HCT116 (cell line): ENCODE data around the gene YOD1. TPM values are rescaled to one million over a fixed set of nuclear protein-coding genes. Genes with fewer than 3 reads are reported as not detected.

ENCODE experiments used
- ATAC-seq: fragments of 200-7000 bp; cut with Tn5 transposase; 2 replicates; pipeline ENCODE4 v1.9.1; 2020; ENCODE audit warnings: mild to moderate bottlenecking, moderate library complexity
- BruUV-seq: library from RNA; stranded (reverse); fragments of 400-500 nt; replicated peaks from 2 replicates; lab custom pipeline; 2021; lab: Mats Ljungman, UMichigan
- CTCF ChIA-PET: fragments of 300-600 bp; sonication (Branson Sonifier 250); formaldehyde crosslinking; loops from one replicate; lab custom pipeline; 2021; ENCODE audit warnings: antibody characterized with exemption; lab: Charles Lee
- POLR2A ChIA-PET: fragments of 300-600, 350-600 bp; sonication (Branson Sonifier 250); formaldehyde crosslinking; loops from one replicate; lab custom pipeline; 2021; ENCODE audit warnings: antibody characterized with exemption; lab: Charles Lee
- RAD21 ChIA-PET, 2 experiments: fragments of 300-600 bp; sonication (Branson Sonifier 250); formaldehyde crosslinking; loops; one replicate each; lab custom pipeline; 2023; ENCODE audit warnings: low total read pairs in 2 of 2; ENCODE audit not compliant: uncharacterized antibody in 2 of 2, unreplicated experiment in 2 of 2, low non-redundant PET in 1 of 2; lab: Charles Lee
- DNase-seq: peaks from one replicate; pipeline ENCODE4 v3.0.0-alpha.2; 2010; ENCODE audit warnings: low read depth, low spot score
- H2AFZ ChIP-seq: fragments of 200-600 bp; shearing (Covaris generic), sonication (generic); 2 replicates; pipeline ENCODE4 v1.6.1; 2017; ENCODE audit warnings: low read depth, mixed run types, mixed read lengths, antibody characterized with exemption, low read length; ENCODE audit not compliant: poor library complexity, severe bottlenecking
- H3K27ac ChIP-seq: 2 replicates; pipeline ENCODE4 v1.5.1; 2012; ENCODE audit warnings: low read depth, low read length
- H3K27me3 ChIP-seq: fragments of 200-600 bp; sonication (generic); 2 replicates; pipeline ENCODE4 v1.6.1; 2016; ENCODE audit warnings: mixed run types, low read length, mixed read lengths; ENCODE audit not compliant: insufficient read depth
- H3K36me3 ChIP-seq, 2 experiments: fragments of 200-500 bp in 1 of 2; fragments of 200-600 bp in 1 of 2; sonication (Bioruptor generic) in 1 of 2; sonication (generic) in 1 of 2; 2 replicates each; pipeline versions ENCODE4 v1.5.1 to v1.6.1; 2014 to 2016; ENCODE audit warnings: low read length in 2 of 2, inconsistent platforms in 1 of 2, mixed read lengths in 1 of 2, mixed run types in 1 of 2; ENCODE audit not compliant: insufficient read depth in 2 of 2, control insufficient read depth in 1 of 2
- H3K4me1 ChIP-seq, 2 experiments: fragments of 200-600 bp in 1 of 2; sonication (generic) in 1 of 2; 2 replicates each; pipeline versions ENCODE4 v1.5.1 to v1.6.1; 2012 to 2017; ENCODE audit warnings: low read length in 2 of 2, inconsistent platforms in 1 of 2, mild to moderate bottlenecking in 1 of 2, mixed read lengths in 1 of 2, mixed run types in 1 of 2, moderate library complexity in 1 of 2; ENCODE audit not compliant: insufficient read depth in 2 of 2, control insufficient read depth in 1 of 2
- H3K4me2 ChIP-seq: fragments of 200-600 bp; sonication (generic); 2 replicates; pipeline ENCODE4 v1.6.1; 2017; ENCODE audit warnings: mixed run types, low read length, mixed read lengths
- H3K4me3 ChIP-seq, 2 experiments: fragments of 200-600 bp in 1 of 2; sonication (generic) in 1 of 2; replicated peaks in 1 of 2; 2 replicates each; pipeline ENCODE4 v1.5.1; 2011 to 2016; ENCODE audit warnings: low read length in 2 of 2, control low read depth in 1 of 2, low read depth in 1 of 2, mild to moderate bottlenecking in 1 of 2, mixed read lengths in 1 of 2, mixed run types in 1 of 2
- H3K79me2 ChIP-seq: fragments of 200-600 bp; sonication (generic); 2 replicates; pipeline ENCODE4 v1.6.1; 2017; ENCODE audit warnings: mild to moderate bottlenecking, mixed run types, low read length, moderate library complexity, mixed read lengths; ENCODE audit not compliant: insufficient read depth
- H3K9ac ChIP-seq: fragments of 200-600 bp; sonication (generic); 2 replicates; pipeline ENCODE4 v1.6.1; 2016; ENCODE audit warnings: low read length, mixed read lengths
- H3K9me2 ChIP-seq: fragments of 200-600 bp; sonication (generic), shearing (Covaris generic); 2 replicates; pipeline ENCODE4 v1.6.1; 2017; ENCODE audit warnings: mixed run types, mild to moderate bottlenecking, moderate library complexity; ENCODE audit not compliant: insufficient read depth
- H3K9me3 ChIP-seq, 2 experiments: fragments of 200-500 bp in 1 of 2; fragments of 200-600 bp in 1 of 2; sonication (Bioruptor generic) in 1 of 2; sonication (generic) in 1 of 2; 2 replicates each; pipeline ENCODE4 v1.6.1; 2014 to 2017; ENCODE audit warnings: low read length in 2 of 2, mixed read lengths in 2 of 2, inconsistent platforms in 1 of 2, low read depth in 1 of 2, mild to moderate bottlenecking in 1 of 2, mixed run types in 1 of 2, moderate library complexity in 1 of 2; ENCODE audit not compliant: control insufficient read depth in 1 of 2, insufficient read depth in 1 of 2
- H4K20me1 ChIP-seq: fragments of 200-600 bp; sonication (generic), shearing (Covaris generic); 2 replicates; pipeline ENCODE4 v1.6.1; 2017; ENCODE audit warnings: mixed run types, mild to moderate bottlenecking, moderate library complexity; ENCODE audit not compliant: insufficient read depth
- ATF3 ChIP-seq: IDR thresholded peaks from 2 replicates; pipeline ENCODE4 v1.6.1; 2012
- CEBPB ChIP-seq: IDR thresholded peaks from 2 replicates; pipeline ENCODE4 v1.6.1; 2012; ENCODE audit warnings: low read depth
- CTCF ChIP-seq, 3 experiments: fragments of 200-600 bp in 1 of 3; sonication (generic) in 1 of 3; IDR thresholded peaks in 2 of 3; conservative IDR thresholded peaks in 1 of 3; 2 replicates each; pipeline ENCODE4 v1.5.1; 2012 to 2017; ENCODE audit warnings: low read depth in 2 of 3, low read length in 2 of 3, antibody characterized with exemption in 1 of 3, borderline replicate concordance in 1 of 3, control low read depth in 1 of 3, mild to moderate bottlenecking in 1 of 3, mixed read lengths in 1 of 3, mixed run types in 1 of 3, moderate library complexity in 1 of 3; ENCODE audit not compliant: insufficient read depth in 1 of 3
- EGR1 ChIP-seq: IDR thresholded peaks from 2 replicates; pipeline ENCODE4 v1.6.1; 2012; ENCODE audit warnings: low read depth
- ELF1 ChIP-seq: IDR thresholded peaks from 2 replicates; pipeline ENCODE4 v1.6.1; 2012; ENCODE audit warnings: low read depth, borderline replicate concordance
- EZH2 ChIP-seq: fragments of 200-600 bp; sonication (generic); IDR thresholded peaks from 2 replicates; pipeline ENCODE4 v1.6.1; 2017; ENCODE audit warnings: antibody characterized with exemption, mixed run types
- EZH2phosphoT487 ChIP-seq: fragments of 200-600 bp; IDR thresholded peaks from 2 replicates; pipeline ENCODE4 v1.6.1; 2018; ENCODE audit warnings: antibody characterized with exemption, borderline replicate concordance
- FOSL1 ChIP-seq: IDR thresholded peaks from 2 replicates; pipeline ENCODE4 v1.6.1; 2012; ENCODE audit warnings: low read depth
- JUND ChIP-seq: IDR thresholded peaks from 2 replicates; pipeline ENCODE4 v1.6.1; 2012
- MAX ChIP-seq: IDR thresholded peaks from 2 replicates; pipeline ENCODE4 v1.6.1; 2012
- POLR2A ChIP-seq: IDR thresholded peaks from 2 replicates; pipeline ENCODE4 v1.7.0; 2011; ENCODE audit warnings: borderline replicate concordance; ENCODE audit not compliant: insufficient read depth, insufficient read length; ENCODE audit errors: extremely low read depth
- POLR2AphosphoS5 ChIP-seq: IDR thresholded peaks from 2 replicates; pipeline ENCODE4 v1.6.1; 2011; ENCODE audit warnings: mild to moderate bottlenecking, low read depth, low read length, moderate library complexity
- REST ChIP-seq: IDR thresholded peaks from 2 replicates; pipeline ENCODE4 v1.6.1; 2012; ENCODE audit warnings: low read depth
- SIN3A ChIP-seq: IDR thresholded peaks from 2 replicates; pipeline ENCODE4 v1.6.1; 2012; ENCODE audit warnings: low read depth
- SP1 ChIP-seq: IDR thresholded peaks from 2 replicates; pipeline ENCODE4 v1.6.1; 2012; ENCODE audit warnings: low read depth
- SRF ChIP-seq: IDR thresholded peaks from 2 replicates; pipeline ENCODE4 v1.6.1; 2012; ENCODE audit warnings: low read depth
- TCF7L2 ChIP-seq: IDR thresholded peaks from 2 replicates; pipeline ENCODE4 v1.7.0; 2011; ENCODE audit warnings: borderline replicate concordance, inconsistent platforms; ENCODE audit not compliant: insufficient read depth, insufficient read length; ENCODE audit errors: extremely low read depth
- YY1 ChIP-seq: IDR thresholded peaks from 2 replicates; pipeline ENCODE4 v1.6.1; 2011; ENCODE audit warnings: low read length, low read depth, moderate library complexity, mild to moderate bottlenecking; ENCODE audit not compliant: insufficient replicate concordance; ENCODE audit errors: extremely low read depth
- ZFX ChIP-seq: fragments of 450-650 bp; IDR thresholded peaks from 2 replicates; pipeline ENCODE4 v1.6.1; 2017
- ZNF274 ChIP-seq: fragments of 200-500 bp; sonication (Bioruptor generic); IDR thresholded peaks from 2 replicates; pipeline ENCODE4 v1.6.1; 2014; ENCODE audit warnings: mild to moderate bottlenecking, low read depth, low read length, inconsistent platforms
- intact Hi-C: fragments of 100-400 bp; cut with micrococcal nuclease; formaldehyde crosslinking; loops from 2 replicates; pipeline ENCODE4 v1.10.0; 2022
- total RNA-seq: library from RNA; stranded (reverse); gene quantifications from one replicate; pipeline ENCODE4 v1.2.1, GENCODE V29; 2021; ENCODE audit not compliant: unreplicated experiment

The YOD1 gene
- total RNA-seq, 1 experiment from 2014 or later: 13.6 TPM

- H3K4me3 ChIP-seq: peak overlapping the region in 1 of 2 experiments; percentile 33; a peak in 2 of 4 replicates
- no peaks in the 10 kb centered on the region; a peak in 1 of 4 replicates for H3K9me3 ChIP-seq
- H3K4me1 ChIP-seq: peaks cover 25 to 73% of the 10 kb centered on the region in 2 experiments
- no peaks in the 10 kb centered on the region for H4K20me1 ChIP-seq
- no peaks in the 10 kb centered on the region for H3K27me3 ChIP-seq
- H3K9ac ChIP-seq: peak overlapping the region; percentile 62
- ChIA-PET RAD21 (no interaction called here), POLR2A (interaction anchor here (1.3 to 1.4 kb wide), 2 partner anchors 21 to 45 kb away, joined by 3 read pairs; partner anchors contain the start of gene PFKFB2), CTCF (interaction anchor here (1.0 to 2.3 kb wide), 2 partner anchors 18 to 36 kb away, joined by 3 to 5 read pairs; no protein-coding TSS in a partner anchor)
- H3K9me2 ChIP-seq: no peaks in the 10 kb centered on the region
- ATAC-seq (peak; percentile 75), DNase-seq (peak; percentile 85)
- intact Hi-C loops: no loop called here
- H3K4me2 ChIP-seq: peak overlapping the region; percentile 71
- H3K36me3 ChIP-seq: no peaks in the 10 kb centered on the region
- BruUV-seq: TSS peak; percentile 66
- no peaks in the 10 kb centered on the region for H3K79me2 ChIP-seq
- H3K27ac ChIP-seq: peak overlapping the region; percentile 56; the same call in 1 of the 2 replicates
- H2AFZ ChIP-seq: peak overlapping the region; percentile 40
- no peak for TF ChIP-seq EZH2phosphoT487
- TF ChIP-seq SIN3A: no peak
- TF ChIP-seq EGR1: no peak
- TF ChIP-seq EZH2: no peak
- TF ChIP-seq SP1: peak; percentile 78
- TF ChIP-seq POLR2A: no peak
- no peak for TF ChIP-seq ATF3
- no peak for TF ChIP-seq ZFX
- no peak for TF ChIP-seq ZNF274
- TF ChIP-seq TCF7L2: no peak
- TF ChIP-seq YY1: peak; percentile 5
- TF ChIP-seq CTCF (IDR thresholded peaks at IDR 0.05 in 2 of 3, conservative IDR thresholded peaks at IDR 0.05 in 1 of 3; ENCODE audit: borderline replicate concordance in 1 of 3, insufficient read depth in 1 of 3, low read depth in 2 of 3, low read length in 2 of 3): no peak
- TF ChIP-seq POLR2AphosphoS5: peak; percentile 43; the same call in 1 of the 2 replicates
- TF ChIP-seq JUND: peak; percentile 38; the same call in 1 of the 2 replicates
- no peak for TF ChIP-seq SRF
- no peak for TF ChIP-seq CEBPB
- peak; percentile 50; the same call in 1 of the 2 replicates for TF ChIP-seq FOSL1
- no peak for TF ChIP-seq REST
- TF ChIP-seq ELF1: no peak
- TF ChIP-seq MAX: peak; percentile 26; the same call in 1 of the 2 replicates
Observed at GRCh38 chr1:207007352-207008033, 43.5 kb downstream of the YOD1 start.
